Activated CD4-positive, alpha-beta memory T cell treated with anti-CD3 and anti-CD28 coated beads for 36 hours (primary cell): ENCODE measurements around the gene SMCO4. TPM values are rescaled to one million over a fixed set of nuclear protein-coding genes. Genes with fewer than 3 reads are reported as not detected.

ENCODE experiments used
- CTCF ChIA-PET: fragments of 350-600 bp; sonication (Branson Sonifier 250); formaldehyde crosslinking; loops from one replicate; lab custom pipeline; 2021; ENCODE audit warnings: antibody characterized with exemption, inconsistent platforms; lab: Charles Lee
- POLR2A ChIA-PET: fragments of 350-600 bp; sonication (Branson Sonifier 250); formaldehyde crosslinking; loops from one replicate; lab custom pipeline; 2021; ENCODE audit warnings: antibody characterized with exemption; lab: Charles Lee
- DNase-seq: peaks from one replicate; pipeline ENCODE4 v3.0.0-alpha.2; 2020
- H3K27ac Mint-ChIP-seq: one replicate; pipeline ENCODE4 v1.8.0; 2021; ENCODE audit warnings: mixed read lengths
- H3K27me3 Mint-ChIP-seq: one replicate; pipeline ENCODE4 v1.8.0; 2021; ENCODE audit warnings: mixed read lengths
- H3K36me3 Mint-ChIP-seq: one replicate; pipeline ENCODE4 v1.8.0; 2021; ENCODE audit warnings: mixed read lengths
- H3K4me1 Mint-ChIP-seq: one replicate; pipeline ENCODE4 v1.8.0; 2021; ENCODE audit warnings: low read depth, mixed read lengths
- H3K4me3 Mint-ChIP-seq: one replicate; pipeline ENCODE4 v1.8.0; 2021; ENCODE audit warnings: mild to moderate bottlenecking, mixed read lengths
- H3K9me3 Mint-ChIP-seq: one replicate; pipeline ENCODE4 v1.8.0; 2021; ENCODE audit warnings: mixed read lengths
- intact Hi-C: fragments of 100-400 bp; cut with micrococcal nuclease; formaldehyde crosslinking; loops from one replicate; pipeline ENCODE4 v1.15.1; 2023
- total RNA-seq, 2 experiments: library from RNA; stranded (reverse); gene quantifications; one replicate each; pipeline ENCODE4 v1.2.3, GENCODE V29; 2021

SMCO4 gene
- total RNA-seq, 2 experiments from 2014 or later: 40.9 to 41.2 TPM

DNA sequence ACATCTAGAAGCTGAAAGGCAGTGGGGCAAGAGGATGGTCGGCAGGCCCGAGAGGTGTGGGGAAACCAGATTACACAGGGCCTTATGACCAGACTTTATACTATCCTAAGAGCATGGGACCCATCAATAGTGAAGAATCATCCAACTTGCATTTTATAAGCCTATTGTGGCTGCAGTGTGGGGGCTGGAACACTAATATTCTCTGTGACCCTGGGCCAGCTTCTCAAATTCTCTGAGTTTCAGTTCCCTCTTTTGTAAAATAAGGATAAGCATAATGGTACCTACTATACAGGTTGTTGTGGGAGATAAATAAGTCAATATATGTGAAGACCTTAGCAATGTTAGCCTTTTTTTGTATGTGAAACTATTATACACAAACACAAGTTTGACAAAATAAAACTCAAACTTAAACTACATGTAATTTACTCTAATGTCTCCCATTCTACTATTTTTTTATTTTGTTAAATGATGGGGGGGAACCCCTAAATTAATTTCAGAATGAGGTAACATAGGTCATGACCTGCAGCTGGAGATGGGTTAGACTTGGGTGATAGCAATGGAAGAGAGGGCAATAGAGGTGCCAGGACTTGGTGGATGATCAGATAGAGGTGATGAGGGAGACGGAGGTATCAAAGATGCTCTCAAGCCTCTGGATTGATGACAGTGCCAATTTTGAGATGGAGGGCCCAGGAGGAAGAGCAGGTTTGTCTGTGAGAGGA is 30.1 kb downstream of the SMCO4 start:
- Mint-ChIP-seq H3K27ac (no peak overlapping the region), H3K4me1 (peaks cover 13% of the 10 kb centered on the region), H3K36me3 (peaks cover 4% of the 10 kb centered on the region), H3K9me3 (peaks cover 5% of the 10 kb centered on the region), H3K4me3 (no peak overlapping the region), H3K27me3 (no peaks in the 10 kb centered on the region)
- no peak for DNase-seq
- POLR2A ChIA-PET: interaction anchor here (1.3 kb wide), 1 partner anchor 29 kb away, joined by 3 read pairs; no protein-coding TSS in a partner anchor
- CTCF ChIA-PET: no interaction called here
- intact Hi-C loops: loop anchor here (1.0 to 2.0 kb wide), 3 partner anchors 13 to 30 kb away; partner anchors contain the start of gene SMCO4

- POLR2A ChIA-PET: interaction anchor here (1.3 to 1.4 kb wide), 2 partner anchors 12 to 30 kb away, joined by 3 to 6 read pairs; no protein-coding TSS in a partner anchor
- DNase-seq: peak; percentile 50
- peaks cover 5% of the 10 kb centered on the region for H3K9me3 Mint-ChIP-seq
- peaks cover 4% of the 10 kb centered on the region for H3K36me3 Mint-ChIP-seq
- H3K4me1 Mint-ChIP-seq: peaks cover 13% of the 10 kb centered on the region
- no peak overlapping the region for H3K4me3 Mint-ChIP-seq
- H3K27ac Mint-ChIP-seq: peak overlapping the region; percentile 62
- intact Hi-C loops: loop anchor here (1.0 to 2.0 kb wide), 3 partner anchors 14 to 31 kb away; partner anchors contain the start of gene SMCO4
- CTCF ChIA-PET: no interaction called here
- no peaks in the 10 kb centered on the region for H3K27me3 Mint-ChIP-seq
Measured at GRCh38 chr11:93512073-93512475, 31.1 kb downstream of the SMCO4 start.

GRCh38 chr11:93510196-93510873 is 32.9 kb downstream of the SMCO4 start:
- CTCF ChIA-PET: no interaction called here
- peaks cover 15% of the 10 kb centered on the region for H3K4me1 Mint-ChIP-seq
- intact Hi-C loops: no loop called here
- peaks cover 5% of the 10 kb centered on the region for H3K9me3 Mint-ChIP-seq
- no peaks in the 10 kb centered on the region for H3K27me3 Mint-ChIP-seq
- POLR2A ChIA-PET: no interaction called here
- H3K4me3 Mint-ChIP-seq: no peak overlapping the region
- peaks cover 4% of the 10 kb centered on the region for H3K36me3 Mint-ChIP-seq
- H3K27ac Mint-ChIP-seq: no peak overlapping the region
- DNase-seq: no peak

DNA sequence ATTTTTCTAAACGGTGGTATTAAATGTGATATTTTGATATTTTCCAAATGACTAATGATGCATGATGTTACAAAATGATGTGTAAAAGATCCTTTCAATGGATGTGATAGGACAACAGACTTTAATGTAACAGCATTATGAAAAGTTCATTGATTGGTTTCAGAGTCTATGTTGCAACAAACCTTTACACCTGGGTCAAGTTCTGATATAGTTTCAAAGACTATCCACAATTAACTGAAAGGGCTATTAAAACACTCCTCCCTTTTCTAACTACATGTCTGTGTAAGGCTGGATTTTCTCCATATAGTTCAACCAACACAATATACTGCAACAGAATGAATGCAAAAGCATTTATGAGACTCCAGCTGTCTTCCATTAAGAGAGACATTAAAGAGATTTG is 35.7 kb downstream of the SMCO4 start:
- CTCF ChIA-PET: no interaction called here
- H3K36me3 Mint-ChIP-seq: peaks cover 11% of the 10 kb centered on the region
- POLR2A ChIA-PET: no interaction called here
- no peaks in the 10 kb centered on the region for H3K27me3 Mint-ChIP-seq
- intact Hi-C loops: no loop called here
- H3K4me1 Mint-ChIP-seq: peaks cover 22% of the 10 kb centered on the region
- no peak overlapping the region for H3K27ac Mint-ChIP-seq
- H3K9me3 Mint-ChIP-seq: peaks cover 8% of the 10 kb centered on the region
- no peak for DNase-seq
- H3K4me3 Mint-ChIP-seq: no peak overlapping the region

DNA sequence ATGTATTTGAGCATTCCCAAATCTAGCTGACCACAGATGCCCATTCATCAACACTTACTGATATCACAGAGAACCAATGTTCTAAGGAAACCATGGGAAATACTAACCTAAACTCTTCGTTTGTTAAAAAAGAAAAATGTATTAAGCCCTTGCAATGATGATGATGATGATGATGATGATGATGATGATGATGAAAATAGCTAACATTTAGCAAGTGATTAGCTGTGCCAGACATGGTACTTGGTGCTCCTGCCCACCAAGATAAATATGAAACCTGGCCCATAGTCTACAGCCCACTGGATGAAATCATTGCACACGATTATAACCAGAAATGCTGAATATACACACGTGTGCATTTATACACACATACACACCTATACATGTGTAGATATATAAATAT is 37.5 kb downstream of the SMCO4 start:
- Mint-ChIP-seq H3K4me1 (peaks cover 13% of the 10 kb centered on the region), H3K9me3 (peaks cover 8% of the 10 kb centered on the region), H3K27ac (no peak overlapping the region), H3K27me3 (no peaks in the 10 kb centered on the region), H3K4me3 (no peak overlapping the region), H3K36me3 (peaks cover 11% of the 10 kb centered on the region)
- CTCF ChIA-PET: no interaction called here
- no peak for DNase-seq
- POLR2A ChIA-PET: interaction anchor here (0.6 kb wide), 1 partner anchor 7 kb away, joined by 3 read pairs; no protein-coding TSS in a partner anchor
- intact Hi-C loops: no loop called here

DNA sequence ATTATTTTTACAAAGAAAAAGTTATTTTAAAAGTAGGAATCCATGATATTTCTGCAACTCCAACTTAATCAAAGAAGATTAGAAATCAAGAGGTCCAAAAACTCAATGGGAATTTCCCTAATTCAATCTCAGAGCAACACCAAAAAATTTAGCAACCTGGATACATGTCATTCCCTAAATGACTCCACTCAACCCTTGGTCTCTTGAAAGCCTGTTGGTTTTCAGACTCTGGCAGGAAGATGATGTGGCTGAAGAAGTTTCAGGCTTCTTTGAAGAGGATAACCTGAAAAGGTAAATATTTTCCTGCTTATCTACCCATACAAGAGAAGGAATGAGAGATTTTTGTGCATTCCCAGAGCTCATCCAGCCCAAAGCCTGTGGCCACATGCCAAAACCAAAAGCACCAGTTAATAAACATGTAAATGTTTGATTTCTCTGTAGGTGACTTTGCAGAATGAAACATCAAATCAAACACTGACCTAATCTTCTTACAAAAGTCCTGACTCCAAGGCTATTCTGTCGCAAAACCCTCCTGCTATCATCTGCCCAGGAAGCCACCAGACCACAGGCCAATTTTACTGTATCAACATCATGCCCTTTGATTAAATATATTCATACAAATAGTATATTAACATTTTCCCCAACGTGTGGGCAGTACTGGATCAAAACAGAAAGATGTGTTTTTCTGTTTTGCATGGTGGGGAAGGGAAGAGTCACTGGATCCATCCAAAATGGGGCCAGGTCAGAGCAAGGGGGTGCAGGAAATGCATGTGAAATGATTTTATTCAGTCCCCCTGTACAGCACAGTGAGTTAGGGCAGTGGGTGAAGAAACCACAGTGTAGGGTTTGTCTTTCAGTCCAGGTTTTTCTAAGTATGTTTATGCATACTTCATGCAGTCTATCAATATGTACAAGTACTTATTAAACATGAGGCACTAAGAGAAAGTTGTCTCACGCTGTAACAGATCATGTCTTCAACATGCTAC is 38.8 kb downstream of the SMCO4 start:
- POLR2A ChIA-PET: no interaction called here
- intact Hi-C loops: no loop called here
- H3K27ac Mint-ChIP-seq: no peak overlapping the region
- H3K36me3 Mint-ChIP-seq: peaks cover 7% of the 10 kb centered on the region
- no peaks in the 10 kb centered on the region for H3K27me3 Mint-ChIP-seq
- peaks cover 13% of the 10 kb centered on the region for H3K4me1 Mint-ChIP-seq
- no peak overlapping the region for H3K4me3 Mint-ChIP-seq
- CTCF ChIA-PET: no interaction called here
- peaks cover 6% of the 10 kb centered on the region for H3K9me3 Mint-ChIP-seq
- DNase-seq: no peak

DNA sequence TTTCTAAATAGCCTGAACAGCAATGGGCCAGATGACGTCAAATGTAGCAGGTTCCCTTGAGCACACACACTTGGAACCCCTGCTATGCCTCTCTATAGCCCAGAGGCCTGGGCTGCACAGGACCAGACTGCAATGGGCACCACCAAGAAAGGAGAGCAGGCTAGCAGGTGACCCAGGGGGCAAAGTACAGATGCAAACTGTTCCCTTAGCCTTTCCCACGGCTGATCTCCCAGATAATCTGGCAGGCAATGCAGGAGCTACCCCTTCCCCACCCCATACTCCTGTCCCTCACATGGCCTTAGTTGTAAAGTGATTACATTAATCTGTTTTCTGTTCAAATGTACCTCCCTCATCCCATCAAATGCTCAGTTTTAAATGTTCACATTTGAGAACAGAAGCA is 41.3 kb downstream of the SMCO4 start:
- intact Hi-C loops: no loop called here
- POLR2A ChIA-PET: no interaction called here
- CTCF ChIA-PET: no interaction called here

DNA sequence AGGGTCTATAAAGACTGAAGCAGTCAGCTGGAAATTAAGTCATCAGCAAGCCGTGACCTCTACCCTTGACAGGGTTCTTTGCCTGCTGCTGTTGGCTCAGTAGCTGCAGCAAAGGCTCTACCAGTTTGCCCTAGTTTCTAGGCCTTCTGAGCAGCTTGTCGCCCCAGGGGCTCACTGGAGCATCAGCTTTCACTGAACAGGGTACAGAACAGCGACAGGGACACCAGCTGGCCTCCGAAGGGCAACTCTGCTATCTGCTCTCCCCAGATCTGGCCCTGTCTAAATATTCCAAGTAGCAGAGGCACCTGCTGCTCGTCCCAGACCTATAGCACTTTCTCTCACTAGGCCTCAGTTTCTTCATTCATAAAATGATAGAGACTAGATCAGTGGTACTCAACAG is 42.4 kb downstream of the SMCO4 start:
- DNase-seq: no peak
- ChIA-PET CTCF (no interaction called here), POLR2A (interaction anchor here (0.6 kb wide), 1 partner anchor 42 kb away, joined by 3 read pairs; no protein-coding TSS in a partner anchor)
- peaks cover 10% of the 10 kb centered on the region for H3K36me3 Mint-ChIP-seq
- H3K4me1 Mint-ChIP-seq: peaks cover 13% of the 10 kb centered on the region
- intact Hi-C loops: no loop called here
- no peaks in the 10 kb centered on the region for H3K27me3 Mint-ChIP-seq
- H3K4me3 Mint-ChIP-seq: no peak overlapping the region
- H3K27ac Mint-ChIP-seq: no peak overlapping the region
- peaks cover 3% of the 10 kb centered on the region for H3K9me3 Mint-ChIP-seq

More for the DNA sequence above, 41.3 kb downstream of the SMCO4 start:
- Mint-ChIP-seq H3K27me3 (no peaks in the 10 kb centered on the region), H3K9me3 (peaks cover 3% of the 10 kb centered on the region), H3K4me3 (no peak overlapping the region), H3K4me1 (peaks cover 13% of the 10 kb centered on the region), H3K27ac (no peak overlapping the region), H3K36me3 (peaks cover 6% of the 10 kb centered on the region)
- DNase-seq: no peak

DNA sequence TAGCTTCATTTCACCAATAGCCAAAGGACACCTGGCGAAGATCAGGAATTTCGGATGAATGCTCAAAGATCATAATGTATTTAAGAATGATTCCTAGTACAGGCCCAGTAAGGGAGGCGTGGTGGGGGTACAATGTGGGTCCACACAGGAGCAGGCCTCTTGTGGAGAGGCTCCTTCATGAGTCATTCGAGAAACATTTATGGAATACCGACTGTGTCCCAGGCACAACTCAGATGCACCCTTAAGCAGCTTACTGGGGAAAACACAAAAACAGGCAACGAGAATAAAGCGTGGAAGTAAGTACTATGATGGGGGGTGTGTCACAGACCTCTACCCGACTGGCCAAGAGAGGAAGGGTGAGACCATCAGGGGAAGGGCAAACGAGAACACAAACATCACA is 44.5 kb downstream of the SMCO4 start:
- intact Hi-C loops: no loop called here
- Mint-ChIP-seq H3K36me3 (peaks cover 6% of the 10 kb centered on the region), H3K4me3 (no peak overlapping the region), H3K27me3 (no peaks in the 10 kb centered on the region), H3K27ac (no peak overlapping the region), H3K4me1 (peaks cover 1% of the 10 kb centered on the region), H3K9me3 (peaks cover 3% of the 10 kb centered on the region)
- ChIA-PET POLR2A (interaction anchor here (0.6 kb wide), 1 partner anchor 8 kb away, joined by 3 read pairs; no protein-coding TSS in a partner anchor), CTCF (no interaction called here)
- DNase-seq: no peak

GRCh38 chr11:93498161-93498560 is 45.0 kb downstream of the SMCO4 start:
- Mint-ChIP-seq H3K4me1 (no peaks in the 10 kb centered on the region), H3K27ac (no peak overlapping the region), H3K27me3 (no peaks in the 10 kb centered on the region), H3K4me3 (no peak overlapping the region), H3K9me3 (no peaks in the 10 kb centered on the region), H3K36me3 (peaks cover 4% of the 10 kb centered on the region)
- intact Hi-C loops: no loop called here
- POLR2A ChIA-PET: interaction anchor here (0.6 kb wide), 1 partner anchor 8 kb away, joined by 3 read pairs; no protein-coding TSS in a partner anchor
- CTCF ChIA-PET: no interaction called here
- DNase-seq: no peak

GRCh38 chr11:93497596-93497995 is 45.6 kb downstream of the SMCO4 start:
- H3K4me3 Mint-ChIP-seq: no peak overlapping the region
- intact Hi-C loops: no loop called here
- POLR2A ChIA-PET: no interaction called here
- peaks cover 4% of the 10 kb centered on the region for H3K36me3 Mint-ChIP-seq
- CTCF ChIA-PET: no interaction called here
- H3K27me3 Mint-ChIP-seq: no peaks in the 10 kb centered on the region
- H3K9me3 Mint-ChIP-seq: no peaks in the 10 kb centered on the region
- H3K4me1 Mint-ChIP-seq: no peaks in the 10 kb centered on the region
- H3K27ac Mint-ChIP-seq: peak overlapping the region; percentile 26
- no peak for DNase-seq
